Activated CD4-positive, CD25-positive, alpha-beta regulatory T cell treated with anti-CD3 and anti-CD28 coated beads, Interleukin-2, amount 50 U/mL, for 16 hours (primary cell): ENCODE results near the gene GNAT2.
A peak's percentile ranks its signal among the peaks of the same experiment; 100 is the strongest.

Source experiments
- DNase-seq: peaks from one replicate; pipeline ENCODE4 v3.0.0-alpha.2; 2020; ENCODE audit warnings: low read depth, low spot score

The GNAT2 gene

GRCh38 chr1:109627692-109628399, 8.4 kb upstream of the GNAT2 start:
- DNase-seq, result no peak

GRCh38 chr1:109626682-109627408, 7.4 kb upstream of the GNAT2 start:
- no peak for DNase-seq

GRCh38 chr1:109625601-109626560, 6.5 kb upstream of the GNAT2 start:
- no peak for DNase-seq

- no peak for DNase-seq
These were observed 5.8 kb upstream of the GNAT2 start for GRCh38 chr1:109625176-109625575.

- DNase-seq, result no peak
These were observed 5.0 kb upstream of the GNAT2 start for GRCh38 chr1:109624201-109625010.

GRCh38 chr1:109623601-109624161, 4.3 kb upstream of the GNAT2 start:
- no peak for DNase-seq

GRCh38 chr1:109622895-109623294, 3.5 kb upstream of the GNAT2 start:
- no peak for DNase-seq

- no peak for DNase-seq
These were observed 2.9 kb upstream of the GNAT2 start for GRCh38 chr1:109622137-109622892.

GRCh38 chr1:109621379-109622136, 2.1 kb upstream of the GNAT2 start:
- DNase-seq, result no peak

- peak; percentile 93 for DNase-seq
These were observed 1.4 kb upstream of the GNAT2 start for GRCh38 chr1:109620841-109621286.

- no peak for DNase-seq
These were observed 980 bp upstream of the GNAT2 start for GRCh38 chr1:109620401-109620791.

- DNase-seq, result no peak
These were observed 498 bp downstream of the GNAT2 start for GRCh38 chr1:109618661-109619575.

GRCh38 chr1:109617291-109617801, 2.1 kb downstream of the GNAT2 start:
- no peak for DNase-seq

GRCh38 chr1:109616391-109616790, 3.0 kb downstream of the GNAT2 start:
- no peak for DNase-seq

- DNase-seq, result no peak
These were observed 3.5 kb downstream of the GNAT2 start for GRCh38 chr1:109615879-109616278.

GRCh38 chr1:109613361-109614147, 5.9 kb downstream of the GNAT2 start:
- no peak for DNase-seq

GRCh38 chr1:109611308-109611990, 8.0 kb downstream of the GNAT2 start:
- DNase-seq, result no peak
